T-helper 9 cell (primary cell): Measurements from ENCODE around the gene CCDC201.
"Not testable (repeated sequence)": the region's sequence is repeated elsewhere in the genome, so short reads cannot be mapped to it uniquely, and the experiment has no call there.

Experiments used
- DNase-seq: peaks from one replicate; pipeline ENCODE4 v3.0.0-alpha.2; 2020

Gene CCDC201

GRCh38 chr7:45872116-45873034 lies 507 bp downstream of the CCDC201 start:
- no peak for DNase-seq

DNA sequence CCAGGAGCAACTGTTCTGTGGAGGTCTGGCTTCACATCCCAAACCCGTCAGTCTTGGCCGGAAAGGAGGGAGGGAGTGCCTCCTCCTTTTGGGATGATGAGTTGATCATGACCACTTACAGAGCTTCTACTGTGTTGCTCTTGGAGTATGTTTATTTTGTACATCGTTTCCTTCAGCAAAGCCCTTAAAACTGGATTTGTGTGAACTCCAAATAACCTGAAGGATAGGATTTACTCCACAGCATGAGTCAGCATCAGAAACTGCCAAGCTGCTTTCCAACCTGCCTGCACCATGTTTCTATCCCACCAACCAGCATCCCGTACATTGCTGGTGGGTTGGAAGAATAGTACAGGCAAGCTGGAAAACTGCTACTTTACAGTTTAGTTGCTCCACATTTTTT lies 3.5 kb downstream of the CCDC201 start:
- DNase-seq = no peak

GRCh38 chr7:45867471-45867870 lies 5.4 kb downstream of the CCDC201 start:
- DNase-seq = no peak

DNA sequence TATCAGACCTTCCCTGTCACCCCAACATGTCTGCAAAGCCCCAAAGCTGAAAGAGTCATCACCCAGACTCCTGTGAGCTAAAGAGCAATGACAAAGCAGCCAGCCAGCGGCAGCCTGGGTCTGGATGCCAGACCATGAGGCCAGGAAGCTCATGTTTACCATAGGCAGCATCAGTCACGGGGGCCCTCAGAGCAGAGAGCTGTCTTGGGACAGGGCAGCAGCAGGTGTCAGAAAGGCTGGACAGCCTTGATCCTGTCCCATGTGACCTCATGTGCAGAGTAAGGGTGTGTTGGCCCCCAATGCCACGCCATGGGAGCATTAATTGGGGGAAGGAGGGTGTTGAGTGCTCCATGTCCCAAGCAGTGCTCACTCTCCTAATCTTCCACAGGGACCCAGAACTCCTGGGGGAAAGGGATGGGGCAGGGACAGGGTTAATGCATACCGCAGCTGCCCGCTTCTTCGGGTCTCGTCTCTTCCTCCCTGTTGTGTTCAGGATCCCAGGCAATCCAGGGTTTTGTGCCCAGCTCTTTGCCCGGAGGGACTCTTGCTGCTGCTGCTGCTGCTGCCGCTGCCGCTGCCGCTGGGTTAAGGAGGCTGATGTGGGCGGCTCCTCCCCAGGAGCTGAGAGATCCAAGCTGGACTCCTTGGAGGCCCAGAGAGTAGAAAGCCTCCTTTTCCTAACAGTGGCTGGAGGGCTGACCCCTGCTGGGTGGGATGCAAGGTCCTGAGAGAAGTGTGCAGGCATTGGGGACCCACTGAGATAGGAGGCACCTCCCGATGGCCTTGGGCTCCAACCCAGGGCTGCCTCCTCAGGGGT lies 7.1 kb downstream of the CCDC201 start:
- no peak for DNase-seq

DNA sequence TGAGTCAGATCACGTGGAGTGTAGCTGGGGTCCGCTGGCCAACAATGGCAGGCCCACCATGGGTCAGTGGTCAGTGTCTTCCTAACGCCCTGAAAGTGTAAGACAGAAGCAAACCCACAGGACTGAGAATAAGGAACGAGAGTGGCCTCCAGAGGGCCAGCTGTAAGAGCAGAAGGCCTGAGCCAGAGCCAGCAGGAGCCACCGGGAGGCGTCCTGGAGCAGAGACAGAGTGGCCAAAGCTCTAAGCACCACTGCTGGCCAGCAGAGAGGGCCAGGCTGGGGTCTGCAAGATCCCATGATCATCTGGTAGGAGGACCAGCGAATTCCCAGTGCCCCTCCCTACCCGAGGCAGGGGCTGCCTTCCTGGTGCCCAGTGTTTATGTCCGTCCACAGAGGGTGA lies 9.2 kb downstream of the CCDC201 start:
- DNase-seq = no peak

DNA sequence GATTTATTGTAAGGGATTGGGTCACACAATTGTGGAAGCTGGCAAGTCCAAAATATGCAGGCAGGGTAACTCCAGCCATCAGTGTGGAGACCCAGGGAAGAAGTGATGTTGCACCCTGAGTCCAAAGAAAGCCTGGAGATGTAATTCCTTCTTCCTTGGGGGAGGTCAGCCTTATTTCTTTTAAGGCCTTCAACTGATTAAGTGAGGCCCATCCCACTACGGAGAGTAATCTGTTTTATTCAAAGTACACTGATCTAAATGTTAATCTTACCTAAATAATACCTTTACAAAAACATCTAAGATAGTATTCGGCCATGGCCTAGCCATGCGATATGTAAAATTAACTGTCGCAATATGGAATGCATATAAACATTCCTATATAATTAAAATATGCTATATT lies 16.0 kb downstream of the CCDC201 start:
- DNase-seq = not testable (repeated sequence)

DNA sequence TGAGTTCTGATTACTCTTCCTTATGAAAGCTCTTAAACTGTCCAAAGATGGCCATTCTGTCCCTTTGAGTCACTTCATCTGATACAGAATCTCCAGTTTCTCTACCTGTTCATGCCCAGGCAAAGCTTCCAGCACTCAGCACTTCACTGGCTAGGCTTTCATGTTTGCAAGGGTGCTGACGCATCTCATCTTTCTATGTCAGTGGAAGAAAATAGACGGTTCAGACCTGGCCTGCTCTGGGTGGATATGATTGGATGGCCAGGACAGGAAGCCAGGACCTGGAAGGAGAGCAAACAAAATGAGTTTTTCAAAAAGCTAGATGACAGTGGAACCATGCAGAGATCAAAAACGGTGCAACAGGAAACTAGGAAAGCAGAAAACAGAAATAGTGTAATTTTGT lies 17.2 kb downstream of the CCDC201 start:
- DNase-seq = not testable (repeated sequence)

DNA sequence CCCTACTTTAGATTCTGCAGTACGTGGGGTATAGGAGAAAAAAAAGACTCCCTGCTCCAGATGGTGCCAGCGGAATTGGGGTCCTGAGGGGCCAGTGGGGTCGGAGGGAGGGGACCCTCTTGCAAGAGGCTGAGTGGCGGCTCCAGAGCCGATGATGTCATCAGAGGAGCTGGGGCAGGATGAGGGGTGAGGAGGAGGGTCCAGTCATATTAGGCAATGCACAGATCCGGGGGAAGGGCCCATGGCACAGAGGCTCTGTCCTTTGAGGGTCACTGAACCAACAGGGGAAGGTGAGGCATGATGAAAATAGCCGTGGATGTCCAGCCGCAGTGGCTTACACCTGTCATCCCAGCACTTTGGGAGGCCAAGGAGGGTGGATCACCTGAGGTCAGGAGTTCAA lies 19.4 kb downstream of the CCDC201 start:
- DNase-seq = not testable (repeated sequence)

GRCh38 chr7:45852984-45853383 lies 19.9 kb downstream of the CCDC201 start:
- DNase-seq = not testable (repeated sequence)

GRCh38 chr7:45848734-45849133 lies 24.1 kb downstream of the CCDC201 start:
- DNase-seq = not testable (repeated sequence)

GRCh38 chr7:45846536-45846935 lies 26.3 kb downstream of the CCDC201 start:
- DNase-seq = not testable (repeated sequence)

- not testable (repeated sequence) for DNase-seq
Observed at GRCh38 chr7:45841926-45842717, 30.8 kb downstream of the CCDC201 start.

DNA sequence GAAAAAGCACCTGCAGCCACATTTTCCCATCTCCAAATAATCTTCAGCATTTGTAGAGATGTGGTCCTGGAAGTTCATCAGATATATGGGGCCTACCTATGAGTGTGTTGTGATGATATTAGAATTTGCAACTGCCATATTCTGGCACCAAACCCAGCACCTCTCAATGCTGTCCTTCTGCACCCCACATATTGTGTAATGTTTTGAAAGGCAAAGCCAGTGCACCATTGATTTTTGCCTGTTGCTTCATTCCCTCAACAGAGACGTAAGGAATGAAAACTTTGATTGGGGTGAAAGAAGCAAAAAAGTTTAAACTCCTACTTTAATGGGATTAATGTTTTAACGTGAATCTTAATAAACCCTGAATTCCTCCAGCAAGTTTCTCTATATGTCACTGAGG lies 34.0 kb downstream of the CCDC201 start:
- not testable (repeated sequence) for DNase-seq

GRCh38 chr7:45832433-45833177 lies 40.3 kb downstream of the CCDC201 start:
- not testable (repeated sequence) for DNase-seq

DNA sequence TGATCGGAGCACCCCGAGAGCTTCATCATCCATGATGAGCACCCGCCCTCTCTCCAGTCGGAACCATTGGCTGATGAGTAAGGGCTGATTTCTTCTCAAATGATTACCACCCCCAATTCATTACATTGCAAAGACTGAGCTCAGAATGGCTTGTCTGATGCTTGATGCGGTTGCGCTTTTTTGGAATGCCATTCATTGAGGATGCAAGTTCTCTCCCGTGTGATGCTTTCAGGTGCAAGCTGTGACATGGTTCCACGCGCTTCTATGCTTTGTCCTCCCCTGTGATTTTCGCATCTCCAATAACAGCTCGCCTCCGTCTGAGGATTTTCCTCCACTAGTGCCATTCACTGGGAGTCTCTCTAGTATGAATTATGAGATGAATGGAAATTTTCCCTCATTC lies 43.0 kb downstream of the CCDC201 start:
- DNase-seq = not testable (repeated sequence)

DNA sequence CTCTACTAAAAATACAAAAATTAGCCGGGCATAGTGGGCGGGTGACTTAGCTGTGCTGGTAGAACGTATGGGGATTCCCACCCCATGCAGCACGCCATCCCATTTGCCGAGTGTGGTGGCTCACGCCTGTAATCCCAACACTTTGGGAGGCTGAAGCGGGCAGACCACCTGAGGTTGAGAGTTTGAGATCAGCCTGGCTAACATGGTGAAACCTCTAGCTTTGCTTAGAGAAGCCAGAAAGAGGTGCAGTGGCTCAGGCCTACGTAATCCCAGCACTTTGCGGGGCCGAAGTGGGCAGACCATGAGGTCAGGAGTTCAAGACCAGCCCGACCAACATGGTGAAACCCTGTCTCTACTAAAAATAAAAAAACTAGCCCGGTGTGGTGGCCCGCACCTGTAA lies 45.2 kb downstream of the CCDC201 start:
- not testable (repeated sequence) for DNase-seq

DNA sequence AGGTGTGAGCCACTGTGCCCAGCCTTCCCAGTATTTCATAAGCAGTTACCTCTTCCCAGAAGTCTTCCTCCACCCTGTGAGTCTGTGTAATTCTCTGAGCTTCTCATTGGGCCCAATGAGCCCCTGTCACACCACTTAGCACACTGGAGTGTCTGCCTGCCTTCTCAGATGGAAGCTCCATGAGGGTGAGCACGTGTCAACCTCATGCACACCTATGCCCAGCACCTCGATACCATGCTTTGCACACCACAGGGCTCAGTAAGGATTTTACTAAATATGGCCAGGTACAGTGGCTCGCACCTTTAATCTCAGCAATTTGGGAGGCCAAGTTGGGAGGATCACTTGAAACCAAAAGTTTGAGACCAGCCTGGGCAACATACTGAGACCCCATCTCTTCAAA lies 46.3 kb downstream of the CCDC201 start:
- not testable (repeated sequence) for DNase-seq

GRCh38 chr7:45818763-45819162 lies 54.1 kb downstream of the CCDC201 start:
- not testable (repeated sequence) for DNase-seq

GRCh38 chr7:45817913-45818312 lies 55.0 kb downstream of the CCDC201 start:
- DNase-seq = not testable (repeated sequence)

DNA sequence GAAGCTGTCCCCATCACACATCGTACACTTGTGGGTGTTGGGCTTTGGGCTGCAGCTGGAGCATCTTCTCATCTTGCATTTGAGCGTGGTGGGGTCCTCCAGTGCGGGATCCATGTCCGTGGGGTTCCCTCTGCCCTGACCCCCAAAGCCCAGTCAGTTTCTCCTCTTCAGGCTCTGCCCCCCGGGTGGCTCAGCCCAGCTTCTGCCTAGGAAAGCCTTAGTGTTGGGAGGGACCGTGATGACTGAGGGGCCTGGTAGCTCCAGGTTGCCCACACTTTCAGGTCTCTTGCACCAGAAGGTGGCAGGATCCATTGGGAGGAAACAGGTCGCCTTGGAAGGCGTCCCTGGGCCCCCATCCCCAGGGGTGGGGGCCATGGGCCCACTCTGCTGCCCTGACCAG lies 55.9 kb downstream of the CCDC201 start:
- not testable (repeated sequence) for DNase-seq

GRCh38 chr7:45814216-45815118 lies 58.4 kb downstream of the CCDC201 start:
- DNase-seq = not testable (repeated sequence)
